Esophagus squamous epithelium (tissue), 5 donors: ENCODE data around the gene SERPINA9. TPM values are rescaled to one million over a fixed set of nuclear protein-coding genes. Genes with fewer than 3 reads are reported as not detected.

Source experiments
- DNase-seq: peaks from one replicate; lab custom pipeline; 2025; lab: John Stamatoyannopoulos, UW
- H3K27ac ChIP-seq, 4 donors: fragments of 200-600 bp; sonication (generic); one replicate each; pipeline ENCODE4 v1.5.1; 2016 to 2019; ENCODE audit warnings: mild to moderate bottlenecking in 1 of 4
- H3K27me3 ChIP-seq, 4 donors: fragments of 200-600 bp; sonication (generic); 1 replicate in 3 of 4; 2 replicates in 1 of 4; pipeline versions ENCODE4 v1.5.1 to v1.6.0; 2017 to 2021; ENCODE audit warnings: antibody characterized with exemption in 1 of 4
- H3K36me3 ChIP-seq, 3 donors: fragments of 200-600 bp; sonication (generic); one replicate each; pipeline ENCODE4 v1.5.1; 2016 to 2019
- H3K4me1 ChIP-seq, 3 donors: fragments of 200-600 bp; sonication (generic); one replicate each; pipeline ENCODE4 v1.5.1; 2017 to 2019
- H3K4me3 ChIP-seq, 4 donors: fragments of 200-600 bp; sonication (generic); 1 replicate in 3 of 4; 2 replicates in 1 of 4; pipeline ENCODE4 v1.5.1; 2016 to 2019; ENCODE audit warnings: mild to moderate bottlenecking in 2 of 4, moderate library complexity in 1 of 4
- H3K9me3 ChIP-seq, 3 donors: fragments of 200-600 bp; sonication (generic); one replicate each; pipeline ENCODE4 v1.5.1; 2016 to 2019
- POLR2A ChIP-seq, 4 donors: fragments of 450-650 bp; IDR thresholded peaks; one replicate each; pipeline ENCODE4 v1.6.1; 2017; ENCODE audit warnings: antibody characterized with exemption in 4 of 4, mild to moderate bottlenecking in 4 of 4, moderate library complexity in 3 of 4
- WGBS, 2 donors: methylation state at CpG; one replicate each; pipeline ENCODE4 v1.1.5; 2018; 5-methylcytosine and 5-hydroxymethylcytosine counted together
- intact Hi-C: fragments of 100-400 bp; cut with DNase I; formaldehyde crosslinking; loops from one replicate; pipeline ENCODE4 v1.15.0; 2022
- total RNA-seq, 4 donors: library from RNA; depleted of rRNA; stranded (reverse); fragments of >200 nt; gene quantifications; one replicate each; pipeline ENCODE4 v1.1.0, GENCODE V29; 2016
- TF ChIP-seq, protein P1 (sequence below), 6 experiments: fragments of 450-650 bp in 4 of 6; fragments of 200-600 bp in 2 of 6; sonication (generic) in 2 of 6; IDR thresholded peaks; one replicate each; pipeline ENCODE4 v1.5.1; 2016 to 2019; ENCODE audit warnings: antibody characterized with exemption in 6 of 6, mild to moderate bottlenecking in 4 of 6, moderate library complexity in 4 of 6
- donor health status: DM: yes; HTN: yes; CAD: no.

SERPINA9 gene
- total RNA-seq, 4 donors from 2014 or later: not detected

DNA sequence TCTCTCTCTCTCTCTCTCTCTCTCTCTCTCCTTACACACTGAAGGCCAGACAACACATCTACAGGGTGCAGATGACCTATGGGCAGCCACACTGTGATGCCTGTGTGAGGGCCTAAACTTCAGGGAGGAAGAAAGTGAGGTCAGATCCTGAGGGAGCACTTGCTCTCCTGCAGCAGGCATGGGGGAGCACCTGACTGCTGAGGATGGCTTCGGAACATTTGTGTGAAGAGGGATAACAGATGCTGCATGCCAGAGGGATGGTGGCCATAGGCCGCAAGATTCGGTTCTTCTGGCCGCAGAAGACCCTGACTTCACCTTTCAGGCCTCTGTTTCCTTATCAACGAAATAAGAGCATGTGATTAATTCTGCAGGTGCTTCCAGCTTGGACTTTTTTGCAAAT, 11.7 kb downstream of the SERPINA9 start:
- DNase-seq: no peak
- Histone ChIP-seq H3K4me1 (no peaks in the 10 kb centered on the region), H3K27me3 (no peaks in the 10 kb centered on the region), H3K36me3 (no peaks in the 10 kb centered on the region), H3K4me3 (no peak overlapping the region), H3K9me3 (peaks cover 0 to 21% (median 5%) of the 10 kb centered on the region in 3 donors), H3K27ac (no peak overlapping the region)
- WGBS, 2 donors: 81 to 86% methylated on average over 5 of the region's 5 CpGs
- no peak for TF ChIP-seq POLR2A (IDR thresholded peaks at IDR 0.05)
- TF ChIP-seq, protein P1, sequence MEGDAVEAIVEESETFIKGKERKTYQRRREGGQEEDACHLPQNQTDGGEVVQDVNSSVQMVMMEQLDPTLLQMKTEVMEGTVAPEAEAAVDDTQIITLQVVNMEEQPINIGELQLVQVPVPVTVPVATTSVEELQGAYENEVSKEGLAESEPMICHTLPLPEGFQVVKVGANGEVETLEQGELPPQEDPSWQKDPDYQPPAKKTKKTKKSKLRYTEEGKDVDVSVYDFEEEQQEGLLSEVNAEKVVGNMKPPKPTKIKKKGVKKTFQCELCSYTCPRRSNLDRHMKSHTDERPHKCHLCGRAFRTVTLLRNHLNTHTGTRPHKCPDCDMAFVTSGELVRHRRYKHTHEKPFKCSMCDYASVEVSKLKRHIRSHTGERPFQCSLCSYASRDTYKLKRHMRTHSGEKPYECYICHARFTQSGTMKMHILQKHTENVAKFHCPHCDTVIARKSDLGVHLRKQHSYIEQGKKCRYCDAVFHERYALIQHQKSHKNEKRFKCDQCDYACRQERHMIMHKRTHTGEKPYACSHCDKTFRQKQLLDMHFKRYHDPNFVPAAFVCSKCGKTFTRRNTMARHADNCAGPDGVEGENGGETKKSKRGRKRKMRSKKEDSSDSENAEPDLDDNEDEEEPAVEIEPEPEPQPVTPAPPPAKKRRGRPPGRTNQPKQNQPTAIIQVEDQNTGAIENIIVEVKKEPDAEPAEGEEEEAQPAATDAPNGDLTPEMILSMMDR (IDR thresholded peaks at IDR 0.05): no peak
- intact Hi-C loops: no loop called here

GRCh38 chr14:94462763-94463572, 13.0 kb downstream of the SERPINA9 start:
- no peak overlapping the region for H3K4me3 ChIP-seq

DNA sequence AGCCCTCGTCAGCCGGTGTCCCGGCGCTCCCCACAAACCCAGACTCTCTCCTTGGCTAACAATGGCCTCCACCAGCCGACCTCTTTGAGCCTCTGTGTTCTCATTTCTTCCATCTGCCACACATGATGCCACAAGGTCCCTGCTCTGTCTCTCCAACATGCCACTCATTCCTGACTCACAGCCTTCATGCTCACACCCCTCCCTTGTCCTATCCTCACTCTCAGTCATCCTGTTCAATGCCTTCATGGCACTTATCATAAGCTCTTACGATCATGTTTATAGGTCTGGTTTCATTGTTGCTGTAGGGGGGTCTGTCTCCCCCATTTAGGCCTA, 13.8 kb downstream of the SERPINA9 start:
- H3K27ac ChIP-seq: no peak overlapping the region
- 86 to 95% methylated on average over 6 of the region's 6 CpGs for WGBS, 2 donors
- no peaks in the 10 kb centered on the region for H3K36me3 ChIP-seq
- no peaks in the 10 kb centered on the region for H3K27me3 ChIP-seq
- H3K4me1 ChIP-seq: peaks cover 0 to 3% (median 0%) of the 10 kb centered on the region in 3 donors
- intact Hi-C loops: no loop called here
- H3K4me3 ChIP-seq: no peak overlapping the region
- TF ChIP-seq POLR2A (IDR thresholded peaks at IDR 0.05): no peak
- TF ChIP-seq, protein P1 (IDR thresholded peaks at IDR 0.05): no peak
- peaks cover 0 to 21% (median 5%) of the 10 kb centered on the region in 3 donors for H3K9me3 ChIP-seq
- DNase-seq: no peak

More at GRCh38 chr14:94462763-94463572, 13.0 kb downstream of the SERPINA9 start:
- WGBS, 2 donors: 83 to 92% methylated on average over 5 to 7 of the region's 7 CpGs
- Histone ChIP-seq H3K27ac (no peak overlapping the region), H3K4me1 (peaks cover 0 to 3% (median 0%) of the 10 kb centered on the region in 3 donors), H3K27me3 (no peaks in the 10 kb centered on the region), H3K9me3 (peaks cover 0 to 21% (median 5%) of the 10 kb centered on the region in 3 donors), H3K36me3 (no peaks in the 10 kb centered on the region)
- DNase-seq: no peak
- no peak for TF ChIP-seq POLR2A (IDR thresholded peaks at IDR 0.05)
- intact Hi-C loops: no loop called here

DNA sequence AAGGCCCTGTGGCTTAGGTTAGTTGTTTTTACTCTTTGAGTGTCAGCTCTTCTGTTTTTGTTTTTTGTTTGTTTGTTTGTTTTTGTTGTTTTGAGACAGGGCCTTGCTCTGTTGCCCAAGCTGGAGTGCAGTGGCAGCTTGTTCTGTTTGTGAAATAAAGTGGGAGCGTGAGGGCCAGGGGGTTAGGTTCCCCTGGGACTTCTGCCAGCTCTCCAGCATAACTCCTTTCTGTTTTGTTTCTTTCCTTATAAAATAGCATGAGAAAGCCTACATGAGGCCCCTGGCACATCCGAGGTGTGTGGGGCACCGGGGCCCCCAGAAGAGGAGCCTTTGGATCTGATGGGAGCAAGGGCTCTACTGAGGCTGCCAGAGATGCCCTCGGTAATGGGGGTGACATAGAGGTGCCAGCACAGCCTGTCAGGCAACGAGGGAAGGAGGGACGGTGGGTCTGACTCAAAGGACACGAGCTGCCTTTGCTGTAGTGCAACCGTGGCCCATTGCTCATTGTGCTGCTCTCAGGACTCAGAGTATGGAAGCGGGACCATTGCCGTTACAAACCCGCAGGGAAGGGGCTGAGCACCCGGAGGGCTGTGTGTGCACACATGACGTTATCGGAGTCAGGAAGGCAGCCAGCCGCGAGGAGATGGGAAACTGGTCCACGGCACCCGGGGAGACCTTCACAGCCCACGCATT, 14.3 kb downstream of the SERPINA9 start:
- Histone ChIP-seq H3K9me3 (peaks cover 0 to 21% (median 5%) of the 10 kb centered on the region in 3 donors), H3K4me1 (peaks cover 0 to 3% (median 0%) of the 10 kb centered on the region in 3 donors), H3K4me3 (no peak overlapping the region), H3K27me3 (no peaks in the 10 kb centered on the region), H3K36me3 (no peaks in the 10 kb centered on the region), H3K27ac (no peak overlapping the region)
- intact Hi-C loops: no loop called here
- TF ChIP-seq, protein P1 (IDR thresholded peaks at IDR 0.05): no peak
- TF ChIP-seq POLR2A (IDR thresholded peaks at IDR 0.05): no peak
- WGBS, 2 donors: 84 to 91% methylated on average over 11 to 13 of the region's 19 CpGs
- no peak for DNase-seq

- DNase-seq: no peak
- peaks cover 0 to 3% (median 0%) of the 10 kb centered on the region in 3 donors for H3K4me1 ChIP-seq
- intact Hi-C loops: no loop called here
- WGBS, 2 donors: 57 to 69% methylated on average over 8 of the region's 8 CpGs
- no peak overlapping the region for H3K4me3 ChIP-seq
- TF ChIP-seq POLR2A (IDR thresholded peaks at IDR 0.05): no peak
- H3K27me3 ChIP-seq: no peaks in the 10 kb centered on the region
- no peaks in the 10 kb centered on the region for H3K36me3 ChIP-seq
- no peak overlapping the region for H3K27ac ChIP-seq
- H3K9me3 ChIP-seq: peaks cover 0 to 20% (median 5%) of the 10 kb centered on the region in 3 donors
These were observed 15.2 kb downstream of the SERPINA9 start for GRCh38 chr14:94460631-94461416.
